Thyroid gland (tissue), 4 donors: ENCODE results near the gene C19orf12.

ENCODE experiments used
- POLR2A ChIP-seq, 2 donors: fragments of 450-650 bp; IDR thresholded peaks; one replicate each; pipeline ENCODE4 v1.6.1; 2017; ENCODE audit warnings: antibody characterized with exemption in 2 of 2, mild to moderate bottlenecking in 2 of 2, moderate library complexity in 1 of 2
- TF ChIP-seq, protein P1 (sequence below), 6 experiments: fragments of 200-600 bp in 3 of 6; fragments of 450-650 bp in 3 of 6; sonication (generic) in 3 of 6; IDR thresholded peaks; one replicate each; pipeline ENCODE4 v1.5.1; 2016 to 2019; ENCODE audit warnings: antibody characterized with exemption in 6 of 6, mild to moderate bottlenecking in 2 of 6, inconsistent platforms in 1 of 6, moderate library complexity in 1 of 6

DNA sequence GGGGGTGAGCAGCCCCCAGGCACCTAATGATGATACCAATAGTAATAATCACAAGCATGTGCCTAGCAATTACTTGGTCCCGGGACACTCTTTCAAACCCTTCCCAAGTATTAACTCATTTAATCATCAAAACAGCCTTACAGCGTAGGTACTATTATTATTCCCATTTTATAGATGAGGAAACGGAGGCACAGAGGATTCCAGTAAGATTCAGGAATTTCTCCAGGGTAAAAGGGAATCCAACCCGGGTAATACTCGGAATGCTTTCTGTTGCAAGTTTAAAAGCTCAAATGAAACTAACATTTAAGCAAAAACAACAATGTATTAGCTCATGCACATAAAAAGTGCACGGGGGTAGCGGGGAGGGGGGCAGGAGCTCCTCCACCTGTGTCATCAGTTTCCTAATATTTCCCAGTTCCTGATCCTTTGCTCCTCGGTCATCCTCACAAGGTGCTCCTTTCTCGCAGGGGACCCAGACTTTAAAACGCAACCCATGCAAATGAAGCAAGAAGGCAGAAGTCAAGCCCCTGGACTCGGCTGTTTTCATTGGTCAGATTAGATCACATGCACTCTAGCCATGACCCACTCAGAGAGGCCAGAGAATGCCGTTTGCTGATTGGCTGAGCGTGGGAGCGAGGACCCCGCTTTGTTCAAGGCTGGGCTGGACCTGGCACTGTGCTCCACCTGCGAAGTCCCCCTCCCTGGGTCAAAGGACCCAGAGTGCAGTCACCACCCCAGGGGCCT lies 38.3 kb upstream of the C19orf12 start:
- TF ChIP-seq, protein P1, sequence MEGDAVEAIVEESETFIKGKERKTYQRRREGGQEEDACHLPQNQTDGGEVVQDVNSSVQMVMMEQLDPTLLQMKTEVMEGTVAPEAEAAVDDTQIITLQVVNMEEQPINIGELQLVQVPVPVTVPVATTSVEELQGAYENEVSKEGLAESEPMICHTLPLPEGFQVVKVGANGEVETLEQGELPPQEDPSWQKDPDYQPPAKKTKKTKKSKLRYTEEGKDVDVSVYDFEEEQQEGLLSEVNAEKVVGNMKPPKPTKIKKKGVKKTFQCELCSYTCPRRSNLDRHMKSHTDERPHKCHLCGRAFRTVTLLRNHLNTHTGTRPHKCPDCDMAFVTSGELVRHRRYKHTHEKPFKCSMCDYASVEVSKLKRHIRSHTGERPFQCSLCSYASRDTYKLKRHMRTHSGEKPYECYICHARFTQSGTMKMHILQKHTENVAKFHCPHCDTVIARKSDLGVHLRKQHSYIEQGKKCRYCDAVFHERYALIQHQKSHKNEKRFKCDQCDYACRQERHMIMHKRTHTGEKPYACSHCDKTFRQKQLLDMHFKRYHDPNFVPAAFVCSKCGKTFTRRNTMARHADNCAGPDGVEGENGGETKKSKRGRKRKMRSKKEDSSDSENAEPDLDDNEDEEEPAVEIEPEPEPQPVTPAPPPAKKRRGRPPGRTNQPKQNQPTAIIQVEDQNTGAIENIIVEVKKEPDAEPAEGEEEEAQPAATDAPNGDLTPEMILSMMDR (IDR thresholded peaks at IDR 0.05): no peak
- no peak for TF ChIP-seq POLR2A (IDR thresholded peaks at IDR 0.05)
